GM19193 (cell line): ENCODE data around the gene C14orf132.

Experiments used
- POLR2A ChIP-seq: IDR thresholded peaks from 4 replicates; pipeline ENCODE4 v1.6.1; 2011; ENCODE audit not compliant: insufficient read depth, insufficient read length; ENCODE audit errors: extremely low read depth

Gene C14orf132

DNA sequence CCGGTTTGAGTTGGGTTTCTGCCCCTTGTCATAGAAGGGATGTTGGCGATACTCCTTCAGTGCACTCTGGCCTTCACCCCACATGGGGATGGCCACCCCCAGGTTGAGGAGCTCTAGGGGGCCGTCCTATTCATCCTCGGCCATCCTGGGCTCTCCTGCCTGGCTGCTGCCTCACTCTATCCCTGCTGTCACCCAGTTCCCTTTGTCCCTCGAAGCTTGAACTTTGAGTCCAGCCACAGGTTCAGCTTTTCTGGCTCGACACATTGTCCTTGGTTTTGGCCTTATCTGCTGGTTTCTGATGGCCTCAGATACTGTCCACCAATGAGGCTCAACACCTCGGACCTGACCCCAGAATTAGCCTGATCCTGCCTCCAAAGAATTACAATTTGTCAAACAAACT is 58.6 kb downstream of the C14orf132 start:
- no peak for TF ChIP-seq POLR2A

DNA sequence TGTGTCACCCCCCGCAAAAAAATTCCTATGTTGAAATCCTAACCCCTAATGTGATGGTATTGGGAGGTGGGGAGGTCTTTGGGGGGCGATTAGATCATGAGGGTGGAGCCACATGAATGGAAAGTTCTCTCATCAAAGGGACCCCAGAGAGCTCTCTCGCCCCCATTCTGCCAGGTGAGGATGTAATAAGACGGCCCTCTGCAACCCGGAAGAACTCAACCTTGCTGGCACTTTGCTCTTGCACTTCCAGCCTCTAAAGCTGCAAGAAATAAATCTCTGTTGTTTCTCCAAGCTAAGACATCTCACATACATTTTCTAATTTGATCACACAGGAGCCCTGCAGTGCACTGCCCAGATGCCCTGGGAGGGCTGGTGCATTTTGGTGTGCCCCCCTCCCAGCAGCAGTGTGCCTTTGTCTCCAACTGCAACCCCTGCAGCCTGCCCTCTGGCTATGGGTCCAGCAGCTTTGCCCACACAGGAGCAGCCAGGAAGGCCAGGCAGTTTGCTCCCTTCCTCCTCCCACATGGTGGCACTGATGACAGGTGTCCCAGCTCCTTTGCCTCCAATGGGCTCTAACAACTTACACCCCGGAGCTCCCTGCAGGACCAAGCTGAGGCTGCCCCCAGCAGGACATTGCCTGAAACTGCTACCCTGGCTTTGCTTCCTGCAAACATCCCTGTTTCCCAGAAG is 59.3 kb downstream of the C14orf132 start:
- TF ChIP-seq POLR2A, result no peak

GRCh38 chr14:96098999-96099335 is 59.8 kb downstream of the C14orf132 start:
- TF ChIP-seq POLR2A, result no peak

GRCh38 chr14:96100161-96101064 is 61.3 kb downstream of the C14orf132 start:
- TF ChIP-seq POLR2A, result no peak

DNA sequence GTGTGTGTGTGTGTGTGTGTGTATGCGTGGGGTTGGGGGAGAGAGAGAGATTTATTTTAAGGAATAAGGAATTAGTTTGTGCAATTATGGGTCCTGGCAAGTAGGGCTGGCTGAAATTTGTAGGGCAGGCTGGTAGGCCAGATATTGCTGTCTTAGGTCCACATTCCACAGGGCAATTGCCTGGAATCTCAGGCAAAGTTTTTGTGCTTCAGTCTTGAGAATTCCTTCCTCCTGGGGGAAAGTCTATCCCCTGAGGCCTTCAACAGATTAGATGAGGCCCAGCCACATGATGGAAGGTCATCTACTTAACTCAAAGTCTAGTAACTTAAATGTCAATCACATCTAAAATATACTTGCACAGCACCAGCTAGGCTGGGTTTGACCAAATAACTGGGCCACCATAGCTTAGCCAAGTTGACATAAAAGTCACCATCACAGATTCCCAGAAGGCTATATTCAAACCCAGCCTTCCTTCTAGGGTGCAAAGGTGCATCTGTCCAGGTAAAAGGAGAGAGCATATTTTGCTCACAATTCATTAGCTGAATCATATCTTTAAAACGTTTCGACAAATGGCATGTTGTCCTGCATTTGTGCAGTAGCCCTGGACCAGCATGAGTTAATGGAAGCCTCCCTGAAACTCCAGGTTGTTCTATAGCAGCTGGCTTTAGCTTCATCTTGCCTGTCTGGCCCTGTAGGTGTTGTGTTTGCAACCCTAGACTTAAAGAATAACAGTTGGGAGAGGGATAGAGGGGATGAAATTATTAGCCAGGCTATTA is 63.1 kb downstream of the C14orf132 start:
- no peak for TF ChIP-seq POLR2A

DNA sequence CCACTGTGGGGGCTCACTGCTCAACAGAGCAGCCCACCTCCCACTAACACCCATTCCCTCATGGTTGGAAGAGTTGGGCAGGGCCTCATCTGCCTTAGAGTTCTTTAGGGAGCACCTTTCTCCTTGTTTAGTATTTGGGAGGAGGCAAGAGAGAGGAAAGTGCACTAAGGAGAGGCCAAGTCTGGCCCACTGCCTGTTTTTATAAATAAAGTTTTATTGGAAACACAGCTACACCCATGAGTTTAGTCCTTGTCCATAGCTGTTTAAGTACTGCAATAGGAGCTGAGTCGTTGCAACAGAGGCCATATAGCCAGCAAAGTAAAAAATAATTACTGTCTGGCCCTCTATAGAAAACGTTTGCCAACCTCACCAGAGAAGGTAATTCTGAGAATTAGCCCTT is 63.9 kb downstream of the C14orf132 start:
- TF ChIP-seq POLR2A, result no peak

DNA sequence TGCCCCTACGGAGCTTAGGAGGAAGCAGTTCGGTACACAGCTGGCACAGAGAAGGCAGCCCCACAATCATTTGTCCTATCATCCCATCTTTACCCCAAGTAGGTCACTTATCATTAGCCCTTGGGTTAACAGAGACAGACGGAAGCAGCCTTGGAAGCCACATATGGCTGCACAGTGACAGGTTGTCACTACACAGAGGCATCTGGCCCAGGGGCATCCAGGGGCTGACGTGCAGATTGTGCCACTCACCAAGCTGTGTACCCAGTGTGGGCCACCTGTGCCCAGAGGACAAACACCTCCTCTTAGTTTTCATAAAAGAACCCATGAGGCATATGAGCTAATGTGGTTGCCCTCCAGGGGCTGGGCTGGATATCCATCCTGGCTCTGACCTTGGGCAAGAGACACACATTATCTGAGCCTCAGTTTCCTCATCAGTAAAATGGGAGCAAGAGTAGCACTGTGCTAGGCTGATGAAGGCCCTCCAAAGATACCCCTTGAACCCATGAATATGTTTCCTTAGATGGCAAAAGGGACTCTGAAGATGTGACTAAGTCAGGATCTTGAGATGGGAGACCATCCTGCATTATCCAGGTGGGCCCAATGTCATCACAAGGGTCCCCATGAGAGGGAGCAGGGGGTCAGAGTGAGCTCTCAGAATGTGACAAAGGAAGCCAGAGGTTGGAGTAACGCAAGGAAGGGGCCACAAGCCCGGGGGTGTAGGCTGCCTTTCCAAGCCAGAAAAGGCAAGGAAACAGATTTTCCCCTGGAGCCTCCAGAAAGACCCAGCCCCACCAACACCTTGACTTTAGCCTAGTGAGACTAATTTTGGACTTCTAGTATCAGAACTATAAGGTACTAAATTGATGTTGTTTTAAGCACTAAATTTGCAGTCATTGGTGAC is 64.6 kb downstream of the C14orf132 start:
- no peak for TF ChIP-seq POLR2A

DNA sequence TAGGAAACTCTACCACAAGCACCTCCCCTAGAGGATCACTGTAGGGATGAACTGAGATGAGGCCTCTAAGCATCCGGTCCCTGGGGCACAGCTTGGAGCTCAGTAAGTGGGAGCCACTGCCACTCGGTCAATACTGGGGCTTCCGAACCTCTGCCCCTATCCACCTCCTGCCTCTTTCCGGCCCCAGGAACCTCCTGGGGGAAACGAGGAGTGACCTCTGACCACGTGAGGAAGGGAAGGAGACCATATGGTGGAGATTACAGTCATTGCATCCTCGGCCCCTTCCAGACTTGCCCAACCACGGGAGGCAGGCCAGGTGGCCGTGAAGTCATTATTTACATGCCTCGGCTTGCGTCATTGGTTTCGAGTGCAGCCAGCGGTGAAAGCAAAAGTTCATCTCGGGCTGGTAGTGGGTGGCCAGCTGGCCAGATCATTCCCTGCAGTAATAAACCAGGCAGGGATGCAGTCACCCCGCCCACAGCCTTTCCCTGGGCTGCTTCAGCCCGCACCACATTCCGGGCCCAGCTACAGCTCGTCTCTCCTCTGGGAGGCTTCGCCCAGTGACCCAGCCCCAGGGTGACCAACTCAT is 65.4 kb downstream of the C14orf132 start:
- TF ChIP-seq POLR2A, result no peak

DNA sequence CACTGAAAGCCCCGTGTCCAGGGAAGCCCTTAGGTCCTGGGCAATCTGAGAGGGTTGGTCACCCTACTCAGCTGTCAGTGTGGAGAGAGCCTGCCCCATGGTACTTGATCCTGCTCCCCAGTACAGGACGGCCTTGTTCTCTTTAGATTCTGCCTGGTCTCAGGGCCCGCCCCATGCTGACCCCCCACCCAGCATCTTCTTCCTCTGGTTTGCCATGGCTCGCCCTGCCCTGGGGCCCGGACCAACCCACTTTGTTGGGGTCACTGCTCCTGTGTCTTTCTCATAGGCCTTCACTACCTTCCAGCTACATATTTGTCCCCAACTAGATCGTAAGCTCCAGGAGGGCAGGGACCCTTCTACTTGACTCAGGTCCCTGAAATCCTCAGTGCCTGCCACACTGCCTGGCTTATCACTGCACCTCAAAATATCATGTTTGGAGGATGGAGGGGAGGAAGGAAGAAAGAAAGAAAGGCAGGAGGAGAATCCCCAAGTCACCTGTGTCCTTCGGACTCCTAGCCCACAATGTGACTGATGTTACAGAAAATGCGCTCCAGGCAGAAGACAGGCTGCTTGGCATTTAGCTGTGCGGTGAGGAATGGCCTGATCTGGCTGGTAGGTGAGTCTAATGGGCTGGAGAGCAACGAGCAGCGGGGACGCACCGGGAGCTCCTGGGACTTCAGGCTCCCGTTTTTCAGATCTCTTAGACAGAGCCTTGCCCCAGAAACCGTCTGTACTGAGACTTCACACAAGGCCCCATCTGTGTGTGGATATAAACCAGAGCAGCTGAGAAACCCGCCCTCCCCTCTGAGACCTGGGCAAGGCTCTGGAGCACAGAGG is 66.1 kb downstream of the C14orf132 start:
- no peak for TF ChIP-seq POLR2A

DNA sequence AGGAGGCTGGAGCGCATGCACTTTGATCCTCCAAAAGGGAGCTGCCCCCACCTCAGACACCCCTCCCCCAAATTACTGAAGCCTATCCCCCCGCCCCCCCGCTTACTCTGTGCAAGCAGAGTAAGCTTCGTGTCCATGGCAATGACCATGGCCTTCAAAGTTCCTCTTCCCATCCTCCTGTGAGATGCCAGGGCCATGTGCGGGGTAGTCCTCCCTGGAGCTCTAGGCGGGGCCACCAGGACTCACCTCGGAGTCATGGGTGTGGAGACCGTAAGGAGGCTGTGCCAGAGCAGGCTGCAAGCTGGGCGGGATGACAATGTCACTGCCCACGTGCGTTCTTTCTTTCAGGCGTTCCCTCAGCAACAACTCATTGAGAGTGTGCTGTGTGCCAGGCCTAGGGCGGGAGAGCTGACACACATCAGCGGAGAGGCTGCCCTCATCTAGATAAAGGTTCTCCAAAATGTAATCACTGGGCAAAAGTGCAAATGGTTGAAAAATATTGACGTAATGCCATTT is 66.8 kb downstream of the C14orf132 start:
- no peak for TF ChIP-seq POLR2A

DNA sequence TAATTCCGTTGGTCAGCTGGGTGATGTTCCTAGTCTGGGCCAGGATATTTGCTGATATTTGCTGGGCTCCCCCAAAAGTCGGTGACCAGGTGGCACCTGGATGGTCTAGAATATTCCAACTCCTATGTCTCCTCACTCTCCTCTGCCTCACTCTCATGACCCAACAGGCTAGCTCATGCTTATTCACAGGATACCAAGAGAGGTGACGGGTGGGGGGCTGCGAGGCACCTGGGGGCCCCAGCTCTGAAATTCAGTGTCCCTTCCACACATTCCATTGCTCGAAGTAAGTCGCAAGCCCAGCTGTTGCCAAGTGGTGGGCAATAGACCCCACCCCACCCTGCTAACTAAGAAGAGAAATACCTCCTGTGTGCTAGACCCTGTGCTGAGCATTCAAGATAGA is 67.7 kb downstream of the C14orf132 start:
- no peak for TF ChIP-seq POLR2A

DNA sequence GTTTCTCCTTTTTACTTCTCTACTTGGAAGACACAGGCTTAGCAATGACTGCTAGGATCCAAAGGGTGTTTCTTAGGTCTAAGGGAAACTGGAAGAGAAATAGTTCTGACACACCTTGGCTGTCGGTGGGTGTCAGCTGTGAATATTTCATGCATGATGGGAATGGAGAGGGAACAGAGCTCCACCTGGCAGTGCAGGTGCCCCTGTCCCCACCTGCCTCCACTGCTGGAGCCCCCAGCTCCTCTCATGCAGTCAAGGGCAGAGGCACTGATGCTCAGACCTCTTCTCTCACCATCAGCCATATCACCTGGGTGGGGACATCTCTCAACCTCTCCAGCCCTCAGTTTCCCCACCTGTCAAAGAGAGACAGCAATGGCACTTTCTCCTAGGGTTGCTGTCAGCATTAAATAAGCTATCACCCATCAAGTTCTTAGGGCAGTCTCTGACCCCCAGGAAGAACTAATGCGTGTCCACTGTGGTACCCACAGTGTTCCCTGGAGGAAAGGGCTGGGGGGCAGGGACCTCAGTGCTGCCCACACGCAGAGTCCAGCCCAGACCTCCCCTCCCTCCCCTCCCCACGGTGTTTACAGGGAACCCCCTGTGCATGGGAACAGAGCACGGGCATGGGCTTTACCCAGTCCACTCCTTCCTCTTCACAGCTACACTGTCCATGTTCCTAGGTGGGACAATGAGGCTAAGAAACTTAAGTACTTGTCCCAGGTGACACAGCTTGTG is 69.1 kb downstream of the C14orf132 start:
- no peak for TF ChIP-seq POLR2A

DNA sequence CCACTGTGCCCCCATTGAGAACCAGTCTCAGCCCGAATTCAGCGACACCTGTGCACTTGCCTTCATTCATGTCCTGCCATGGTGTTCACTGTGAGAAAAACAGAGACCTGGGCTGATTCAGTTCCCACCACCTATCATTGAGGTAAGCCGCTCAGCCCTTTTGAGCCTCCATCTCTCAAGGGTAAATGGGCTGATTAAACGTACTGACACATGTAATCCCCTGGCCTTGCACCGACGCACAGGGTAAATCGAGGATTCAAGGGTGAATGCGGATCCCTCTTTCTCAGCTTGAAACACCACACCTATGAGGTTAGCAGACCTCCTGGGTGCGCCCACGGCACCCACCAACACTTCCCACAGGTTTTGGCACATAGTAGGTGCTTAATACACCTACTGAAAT is 69.7 kb downstream of the C14orf132 start:
- no peak for TF ChIP-seq POLR2A
